Stimulated activated CD8-positive, alpha-beta memory T cell treated with anti-CD3 and anti-CD28 coated beads, Interleukin-4, amount 100 ng/mL, for 4 hours (primary cell): ENCODE results near the gene FBXO31.

ENCODE experiments used
- DNase-seq, 2 donors: peaks; one replicate each; pipeline ENCODE4 v3.0.0-alpha.2; 2020; ENCODE audit warnings: low read depth in 2 of 2, low spot score in 1 of 2

Gene FBXO31

DNA sequence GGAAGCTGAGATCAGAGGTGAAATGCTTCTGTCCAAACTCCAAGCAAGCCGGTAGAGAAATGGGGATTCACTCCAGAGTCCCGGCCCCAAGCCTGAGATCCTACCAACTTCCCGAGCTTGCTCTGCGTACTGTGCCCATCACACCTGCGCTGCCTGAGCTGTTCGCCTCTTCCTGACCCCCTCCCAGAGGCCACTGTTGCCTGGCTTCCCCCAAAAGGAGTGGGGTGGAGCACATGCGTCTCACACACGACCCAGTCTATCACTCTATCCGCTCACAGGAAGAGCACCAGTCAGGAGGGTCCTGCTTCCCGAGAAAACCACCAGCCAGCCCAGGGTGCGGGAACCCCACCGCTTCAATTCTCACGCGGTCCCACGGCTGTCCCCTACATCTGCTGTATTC is 52.9 kb downstream of the FBXO31 start:
- no peak for DNase-seq

DNA sequence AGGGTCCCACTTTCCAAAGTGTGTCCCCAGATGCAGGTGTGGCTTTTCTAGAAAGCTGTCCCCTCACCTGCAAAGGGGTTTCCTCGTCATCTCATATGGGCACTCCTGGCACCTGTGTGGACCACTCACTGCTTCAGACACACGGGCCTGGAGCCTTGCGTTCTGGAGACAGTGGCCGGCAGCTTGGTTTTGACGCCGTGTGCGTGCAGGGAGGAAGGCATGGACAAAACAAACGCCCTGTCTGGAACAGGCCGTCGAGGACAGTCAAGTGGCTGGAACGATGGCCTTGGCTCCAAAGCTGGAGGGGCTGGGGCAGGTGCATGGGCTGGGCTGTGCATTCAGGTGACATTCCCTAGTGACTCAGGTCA is 53.3 kb downstream of the FBXO31 start:
- no peak for DNase-seq

DNA sequence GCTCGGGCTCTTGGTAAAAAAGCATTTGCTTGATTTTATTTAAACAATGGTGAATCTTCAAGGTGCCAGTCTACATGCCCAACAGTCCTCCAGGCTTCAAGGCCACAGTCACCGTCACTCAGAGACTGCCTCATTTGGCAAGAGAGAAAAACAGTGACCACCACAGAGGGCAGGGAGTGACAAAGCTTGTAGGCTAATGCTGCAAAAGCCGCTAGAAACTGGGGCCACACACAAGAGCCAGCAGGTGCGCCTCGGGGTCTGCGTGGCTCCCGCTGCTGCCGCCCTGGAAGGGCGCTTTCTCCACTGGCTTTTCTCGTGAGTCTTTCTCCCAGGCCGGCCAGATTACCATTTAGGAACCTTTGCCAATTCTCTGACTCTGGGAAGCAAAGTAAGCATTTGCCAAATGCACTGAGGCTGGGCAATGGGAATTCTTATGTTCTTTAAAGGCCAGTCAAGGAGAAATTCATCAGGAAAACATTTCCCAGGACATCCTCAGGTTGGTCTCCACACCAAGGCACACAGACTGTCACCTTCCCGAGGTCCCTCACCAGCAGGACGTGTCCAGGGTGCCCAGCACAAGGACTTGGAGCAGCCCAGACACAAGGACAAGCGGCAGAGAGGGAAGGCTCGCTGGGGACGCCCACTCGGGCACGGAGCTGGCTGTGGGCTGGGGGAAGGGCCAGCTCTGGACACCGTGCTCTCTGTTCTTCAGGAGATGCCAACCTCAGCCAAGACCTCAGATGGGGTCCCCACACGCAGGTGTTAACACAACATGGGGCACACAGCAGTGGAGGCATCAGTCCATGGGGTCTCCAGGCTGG is 53.9 kb downstream of the FBXO31 start:
- no peak for DNase-seq

DNA sequence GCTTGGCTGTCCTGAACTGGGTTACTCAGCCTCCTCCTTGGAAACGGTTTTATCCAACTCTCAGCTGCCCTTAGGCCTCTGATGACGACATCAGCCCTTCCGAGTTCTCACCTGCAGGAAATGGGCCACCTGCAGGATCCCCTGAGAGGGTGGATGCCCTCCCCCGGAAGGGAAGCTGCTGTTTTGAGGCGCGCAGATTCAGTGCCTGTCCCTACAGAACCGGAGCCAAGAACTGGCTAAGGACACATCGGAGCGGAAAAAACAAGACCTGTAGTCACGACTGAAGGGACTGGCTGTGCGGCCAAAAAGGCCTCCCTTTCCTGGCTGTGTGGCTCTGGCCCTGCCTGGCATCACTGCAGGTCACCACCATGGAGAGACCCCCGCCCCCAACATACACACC is 54.7 kb downstream of the FBXO31 start:
- DNase-seq: no peak

DNA sequence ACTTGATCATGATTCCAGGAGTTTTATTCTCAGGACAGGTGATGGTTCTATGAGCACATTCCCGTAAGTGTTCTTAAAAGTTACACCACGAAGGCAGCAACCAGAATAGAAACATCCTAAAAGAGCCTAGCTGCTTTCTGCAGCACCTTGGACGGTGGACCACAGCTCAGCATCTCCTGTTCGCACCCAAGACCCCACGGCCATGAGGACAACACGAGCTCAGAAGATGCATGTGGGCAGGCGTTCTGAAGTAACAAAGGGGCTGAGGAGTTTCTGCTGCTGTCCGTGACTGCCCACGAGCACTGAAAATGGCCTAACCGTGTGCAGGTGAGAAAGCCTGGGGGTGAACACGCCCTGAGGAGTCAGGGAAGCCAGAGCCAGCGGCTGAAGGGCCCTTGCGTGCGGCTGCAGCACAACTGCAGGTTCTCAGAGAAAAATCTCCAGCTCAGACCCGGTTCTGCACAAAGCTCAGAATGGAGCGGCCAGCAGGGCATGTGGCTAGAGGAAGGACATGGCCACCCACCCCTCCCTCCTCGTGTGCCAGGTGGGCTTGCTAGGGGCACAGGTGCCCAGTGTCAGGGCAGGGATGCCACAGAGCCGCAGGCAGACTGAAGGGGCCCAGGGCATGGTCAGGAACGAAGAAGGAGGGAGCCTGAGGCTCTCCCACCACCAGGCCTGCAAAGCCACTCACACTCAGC is 55.6 kb downstream of the FBXO31 start:
- DNase-seq: no peak

DNA sequence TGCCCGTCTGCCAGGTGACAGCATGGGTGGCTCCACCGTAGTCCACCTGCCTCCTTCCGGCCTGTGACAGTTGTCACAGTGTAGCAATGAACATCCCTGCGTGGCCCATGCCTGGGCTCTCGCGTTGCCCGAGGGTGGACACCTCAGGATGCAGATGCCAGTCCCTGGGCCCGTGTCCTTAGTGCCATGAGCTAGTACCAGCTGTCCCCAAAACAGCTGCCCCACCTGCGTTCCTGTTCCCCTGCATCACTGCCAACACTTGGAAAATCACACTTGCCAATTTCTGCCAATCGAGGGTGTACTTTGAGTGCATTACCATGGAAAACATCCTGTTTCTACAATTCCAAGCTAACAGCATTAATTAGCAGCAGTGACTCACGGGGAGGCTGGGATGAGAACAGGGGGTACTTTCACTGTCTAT is 57.4 kb downstream of the FBXO31 start:
- DNase-seq: no peak

DNA sequence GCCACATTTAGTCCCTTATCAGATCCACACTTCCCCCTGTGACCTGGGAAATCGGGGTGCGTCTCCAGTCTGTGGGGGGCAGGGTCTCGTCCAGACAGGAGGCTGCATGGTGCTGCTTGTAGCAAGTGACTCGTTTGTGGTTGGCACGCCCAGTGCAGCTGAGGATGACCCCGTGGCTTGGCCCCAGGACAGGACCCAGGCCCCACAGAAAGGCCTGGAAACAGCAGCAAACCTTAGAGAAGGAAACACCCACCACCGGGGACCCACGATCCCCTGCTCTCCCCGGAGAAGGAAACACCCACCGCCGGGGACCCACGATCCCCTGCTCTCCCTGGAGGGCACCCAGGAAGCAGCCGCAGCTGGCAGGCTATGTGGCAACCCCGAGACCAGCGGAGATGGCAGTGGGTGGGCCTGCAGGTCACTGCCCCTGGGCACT is 58.1 kb downstream of the FBXO31 start:
- DNase-seq: no peak

DNA sequence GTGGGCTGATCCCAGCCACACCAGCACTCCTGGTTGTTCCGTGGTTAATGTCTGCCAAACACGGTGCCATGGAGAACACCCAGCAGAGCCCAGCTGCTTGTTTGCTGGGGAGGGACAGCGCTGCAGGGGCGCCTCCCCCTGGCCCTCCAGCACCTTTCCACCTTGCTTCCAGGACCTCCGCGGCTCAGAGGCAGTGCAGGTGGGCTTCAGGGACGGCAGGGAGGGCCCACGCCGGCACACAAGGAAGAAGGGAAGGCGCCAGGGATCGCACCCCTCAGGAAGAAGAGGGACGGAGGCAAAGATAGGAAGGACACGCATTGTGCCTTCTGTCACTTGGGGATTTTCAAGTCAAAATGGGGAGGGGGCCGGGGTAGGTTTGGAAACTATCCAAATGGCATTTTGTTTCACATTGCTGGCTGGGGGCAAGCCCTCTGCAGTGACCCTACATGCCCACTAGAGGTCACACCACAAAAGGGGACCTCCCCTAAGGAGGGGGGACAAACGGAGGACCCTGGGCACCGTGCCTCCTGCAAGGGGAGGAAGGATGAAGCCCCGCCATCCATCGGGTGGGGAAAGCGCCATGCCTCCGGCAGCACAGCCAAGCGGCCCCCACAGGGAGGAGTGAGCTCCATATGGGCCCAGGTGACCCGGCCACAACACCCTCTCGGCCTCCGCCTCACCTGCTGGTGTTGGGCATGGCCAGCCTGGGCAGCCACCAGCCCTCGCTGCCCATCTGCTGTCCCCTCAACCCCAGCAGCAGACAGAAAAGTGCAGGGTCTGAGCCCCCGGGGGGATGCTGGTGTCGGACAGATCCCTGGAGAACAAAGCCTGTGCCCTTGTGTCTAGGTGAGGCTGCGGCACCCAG is 58.9 kb downstream of the FBXO31 start:
- DNase-seq: no peak

DNA sequence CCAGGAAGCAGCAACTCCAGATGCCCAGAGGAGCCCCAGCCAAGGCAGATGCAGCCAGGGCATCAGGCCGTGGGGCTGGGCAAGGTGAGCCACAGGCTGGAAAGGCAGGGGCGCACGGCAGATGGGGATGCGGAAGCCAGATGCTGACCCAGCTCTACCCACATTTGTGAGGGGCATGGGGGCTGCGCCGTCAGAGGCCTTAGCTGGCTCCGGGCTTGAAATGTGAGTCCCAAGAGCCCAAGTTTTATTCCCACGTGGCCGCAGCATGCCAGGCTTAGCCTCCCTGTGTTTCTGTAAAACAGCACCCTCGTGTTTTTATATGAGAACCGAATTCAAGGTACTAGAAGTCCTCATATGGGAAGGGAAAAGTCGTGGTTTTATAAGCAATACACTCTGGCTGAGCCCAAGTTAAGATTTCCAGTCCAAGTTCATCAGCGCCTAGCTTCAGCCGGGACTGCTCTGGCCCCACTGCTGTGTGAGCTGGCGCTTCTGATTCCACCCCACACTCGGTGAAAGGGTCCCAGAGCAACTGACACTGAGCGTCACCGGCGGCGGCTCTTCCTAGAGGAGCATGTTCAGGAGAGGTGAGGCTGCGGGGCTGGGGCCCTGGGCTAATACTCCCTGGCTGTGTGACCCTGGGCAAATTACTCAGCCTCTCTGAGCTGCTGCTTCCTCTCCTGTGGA is 59.7 kb downstream of the FBXO31 start:
- DNase-seq: no peak

- DNase-seq: no peak
These were observed 60.5 kb downstream of the FBXO31 start for GRCh38 chr16:87322833-87323726.

DNA sequence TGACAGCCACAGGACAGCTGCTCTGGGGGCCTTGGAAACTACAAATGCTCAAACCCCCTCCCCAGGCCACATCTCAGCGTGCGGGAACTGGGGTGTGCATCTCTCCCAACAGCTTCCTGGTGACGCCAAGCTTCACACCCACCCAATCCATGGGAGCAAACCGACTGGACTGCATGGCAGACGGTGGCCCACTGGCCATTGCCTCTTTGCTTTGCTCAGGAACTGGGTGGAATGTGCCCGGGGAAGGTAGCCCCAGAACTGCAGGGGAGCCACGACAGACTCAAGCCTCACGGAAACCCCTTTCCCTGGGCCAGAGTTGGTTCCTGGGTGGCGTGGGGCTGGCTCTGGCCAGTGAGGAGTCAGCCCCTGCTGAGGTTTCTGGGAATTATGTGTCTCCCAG is 61.2 kb downstream of the FBXO31 start:
- no peak for DNase-seq

DNA sequence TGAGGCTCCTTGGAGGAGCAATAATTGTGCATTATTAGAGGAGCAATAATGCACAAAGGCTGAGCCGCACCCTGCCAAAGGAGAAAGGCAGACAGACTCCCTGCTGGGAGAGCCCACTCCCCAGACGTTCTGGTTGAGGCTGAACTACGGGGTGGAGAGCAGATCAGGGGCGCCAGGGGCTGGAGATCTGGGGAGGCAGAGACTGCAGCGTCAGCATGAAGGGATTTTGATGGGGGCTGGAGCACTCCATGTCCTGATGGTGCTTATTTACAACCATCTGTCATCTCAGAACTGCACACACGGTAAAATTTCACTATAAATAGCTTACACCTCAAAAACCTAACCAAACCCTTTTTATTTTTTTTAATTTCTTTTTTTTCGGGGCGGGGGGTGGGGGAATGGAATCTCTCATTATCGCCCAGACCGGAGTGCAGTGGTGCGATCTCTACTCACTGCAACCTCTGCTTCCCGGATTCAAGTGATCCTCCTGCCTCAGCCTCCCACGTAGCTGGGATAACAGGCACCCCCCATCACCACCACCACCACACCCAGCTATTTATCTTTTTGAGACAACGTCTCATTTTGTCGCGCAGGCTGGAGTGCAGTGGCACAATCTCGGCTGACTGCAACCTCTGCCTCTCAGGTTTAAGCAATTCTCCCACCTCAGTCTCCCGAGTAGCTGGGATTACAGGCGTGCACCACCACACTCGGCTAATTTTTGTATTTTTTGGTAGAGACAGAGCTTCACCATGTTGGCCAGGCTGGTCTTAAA is 62.1 kb downstream of the FBXO31 start:
- no peak for DNase-seq

GRCh38 chr16:87320510-87321227 is 62.9 kb downstream of the FBXO31 start:
- no peak for DNase-seq

DNA sequence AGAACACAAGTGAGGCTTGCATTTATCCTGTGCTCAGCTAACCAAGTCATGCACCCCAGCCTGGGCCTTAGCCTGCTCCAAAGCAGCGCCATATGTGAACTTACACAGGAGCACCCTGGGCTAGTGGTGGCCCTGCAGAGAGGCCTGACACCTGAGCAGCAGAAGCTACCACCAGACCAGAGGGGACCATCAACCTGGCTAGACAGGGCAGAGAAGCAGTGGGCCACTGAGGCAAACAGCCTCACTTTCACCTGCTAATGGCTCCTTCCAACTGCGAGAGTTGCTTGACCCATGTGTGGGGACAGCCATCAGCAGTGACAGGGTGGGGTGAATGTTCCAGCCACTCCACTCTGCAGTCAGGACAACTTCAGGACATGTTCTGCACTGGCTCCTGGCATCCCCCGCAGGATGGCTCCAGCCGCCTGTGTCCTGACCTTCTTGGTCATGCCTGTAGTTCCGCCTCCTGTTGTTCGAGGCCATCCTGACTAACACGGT is 63.5 kb downstream of the FBXO31 start:
- DNase-seq: no peak

GRCh38 chr16:87319011-87319410 is 64.6 kb downstream of the FBXO31 start:
- no peak for DNase-seq

- DNase-seq: no peak
These were observed 65.6 kb downstream of the FBXO31 start for GRCh38 chr16:87317750-87318644.

DNA sequence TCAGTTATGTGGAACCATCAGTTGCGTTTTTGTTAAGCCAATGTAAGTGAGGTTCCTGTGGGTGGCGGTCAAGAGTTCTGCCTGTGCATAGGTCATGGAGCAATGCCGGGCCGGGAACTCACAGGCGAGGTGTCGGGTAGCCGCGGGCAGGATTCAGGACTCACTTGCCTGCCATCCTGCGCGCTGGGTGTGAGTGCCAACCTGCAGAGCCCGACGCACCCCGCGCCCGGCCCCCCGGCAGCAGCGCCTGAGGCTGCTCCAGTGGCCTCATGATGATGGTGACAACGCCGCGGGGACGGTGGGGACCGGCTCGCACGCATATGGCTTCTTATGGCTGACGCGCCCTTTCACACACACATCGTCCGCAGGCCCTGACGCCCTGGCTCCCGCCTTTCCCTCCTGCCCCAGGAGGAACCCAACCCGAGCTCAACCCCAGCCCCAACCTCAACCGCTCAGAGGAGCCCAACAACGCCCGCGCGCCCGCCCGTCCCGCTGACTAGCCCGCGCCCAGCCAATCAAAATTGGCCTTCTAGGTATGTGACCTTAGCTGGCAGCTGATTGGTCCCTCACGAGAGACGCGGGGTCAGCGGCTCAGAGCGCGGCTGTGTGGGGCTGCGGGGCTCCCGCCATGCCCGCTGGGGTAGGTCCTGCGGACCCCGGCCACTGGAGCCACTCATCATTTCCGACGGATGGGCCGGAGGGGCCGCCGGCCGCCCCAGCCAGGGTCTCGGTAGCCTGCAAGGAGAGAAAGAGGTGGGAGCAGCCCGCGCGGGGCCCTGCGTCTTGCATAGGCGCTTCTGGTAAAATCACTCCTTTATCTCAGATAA is 66.4 kb downstream of the FBXO31 start, which contains the start of gene C16orf95:
C16orf95 (minus strand) TSS at position 470 of the 827 bp plus-strand sequence; CDS start at position 320, 150 bp downstream.
- DNase-seq: peak; percentile 89 to 97
